SH-SY5Y (cell line): Measurements from ENCODE around the gene RABGAP1L.

Experiments used
- GATA2 ChIP-seq: IDR thresholded peaks from 2 replicates; pipeline ENCODE4 v1.6.1; 2011; ENCODE audit warnings: mild to moderate bottlenecking, low read depth, low read length
- GATA3 ChIP-seq: IDR thresholded peaks from 2 replicates; pipeline ENCODE4 v1.6.1; 2011; ENCODE audit warnings: low read depth, mild to moderate bottlenecking, low read length, moderate library complexity

RABGAP1L gene

GRCh38 chr1:174324939-174325338 is 165.6 kb downstream of the RABGAP1L start:
- TF ChIP-seq GATA2 (no peak), GATA3 (no peak)

- TF ChIP-seq GATA3 (no peak), GATA2 (no peak)
These were observed 167.0 kb downstream of the RABGAP1L start for GRCh38 chr1:174326278-174326677.

GRCh38 chr1:174333437-174333836 is 174.1 kb downstream of the RABGAP1L start:
- TF ChIP-seq GATA3: no peak
- TF ChIP-seq GATA2: no peak

GRCh38 chr1:174337000-174337681 is 177.8 kb downstream of the RABGAP1L start:
- no peak for TF ChIP-seq GATA2
- no peak for TF ChIP-seq GATA3

GRCh38 chr1:174344162-174344561 is 184.8 kb downstream of the RABGAP1L start:
- TF ChIP-seq GATA2: no peak
- TF ChIP-seq GATA3: no peak

- TF ChIP-seq GATA3 (no peak), GATA2 (no peak)
These were observed 192.8 kb downstream of the RABGAP1L start for GRCh38 chr1:174352117-174352516.

GRCh38 chr1:174352883-174353608 is 193.7 kb downstream of the RABGAP1L start:
- TF ChIP-seq GATA3 (no peak), GATA2 (no peak)

- TF ChIP-seq GATA2: no peak
- no peak for TF ChIP-seq GATA3
These were observed 199.0 kb downstream of the RABGAP1L start for GRCh38 chr1:174358344-174358743.

GRCh38 chr1:174358786-174359453 is 199.6 kb downstream of the RABGAP1L start:
- TF ChIP-seq GATA3: no peak
- no peak for TF ChIP-seq GATA2

GRCh38 chr1:174359454-174359805 is 200.1 kb downstream of the RABGAP1L start:
- no peak for TF ChIP-seq GATA3
- TF ChIP-seq GATA2: no peak

GRCh38 chr1:174364996-174365736 is 205.8 kb downstream of the RABGAP1L start:
- TF ChIP-seq GATA3: no peak
- TF ChIP-seq GATA2: no peak

- TF ChIP-seq GATA3 (no peak), GATA2 (no peak)
These were observed 207.6 kb downstream of the RABGAP1L start for GRCh38 chr1:174366946-174367345.

GRCh38 chr1:174367892-174368291 is 208.6 kb downstream of the RABGAP1L start:
- no peak for TF ChIP-seq GATA2
- TF ChIP-seq GATA3: no peak

- no peak for TF ChIP-seq GATA2
- TF ChIP-seq GATA3: no peak
These were observed 216.7 kb downstream of the RABGAP1L start for GRCh38 chr1:174376030-174376429.

- TF ChIP-seq GATA2 (no peak), GATA3 (no peak)
These were observed 232.4 kb downstream of the RABGAP1L start for GRCh38 chr1:174391716-174392115.
